ENCODE data around the gene HOXA2.

The HOXA2 gene

DNA sequence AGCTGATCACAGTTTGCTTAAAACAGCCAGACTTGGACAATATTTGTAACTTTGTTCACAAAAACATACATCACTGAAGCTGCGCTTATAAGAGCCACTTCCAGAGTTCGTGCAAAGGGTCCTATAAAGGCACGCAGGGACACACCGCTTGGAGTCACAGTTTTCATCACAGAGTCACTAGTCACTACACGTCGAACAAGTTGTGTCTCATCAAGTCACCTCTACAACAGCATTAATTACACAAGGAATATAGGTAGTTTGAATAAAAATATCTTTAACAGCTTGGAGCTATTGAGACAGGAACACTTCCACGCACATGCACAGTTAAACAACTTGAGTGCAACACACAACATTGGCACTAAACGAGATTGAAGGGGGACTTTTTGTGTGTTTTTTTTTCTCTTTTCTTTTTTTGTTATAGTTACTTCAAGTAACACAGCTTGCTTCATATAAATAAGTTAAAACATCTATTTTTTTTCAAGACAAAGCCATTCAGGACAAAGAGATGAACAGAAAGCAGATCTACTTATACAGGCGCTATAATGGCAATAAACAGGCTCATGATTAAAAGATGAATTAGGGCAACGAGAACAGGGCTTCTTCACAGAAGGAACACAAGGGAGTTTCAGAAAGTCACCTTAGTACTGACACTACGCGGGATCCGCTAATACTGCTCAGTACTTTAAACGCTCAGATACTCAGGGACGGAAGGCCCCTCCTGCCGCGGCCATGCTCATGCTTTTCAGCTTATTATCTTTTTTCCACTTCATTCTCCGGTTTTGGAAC lies 38.8 kb upstream of the HOXA2 start:
- no peak for FAIRE-seq

- no peak for FAIRE-seq
Measured at GRCh38 chr7:27140126-27140857, 37.8 kb upstream of the HOXA2 start.

DNA sequence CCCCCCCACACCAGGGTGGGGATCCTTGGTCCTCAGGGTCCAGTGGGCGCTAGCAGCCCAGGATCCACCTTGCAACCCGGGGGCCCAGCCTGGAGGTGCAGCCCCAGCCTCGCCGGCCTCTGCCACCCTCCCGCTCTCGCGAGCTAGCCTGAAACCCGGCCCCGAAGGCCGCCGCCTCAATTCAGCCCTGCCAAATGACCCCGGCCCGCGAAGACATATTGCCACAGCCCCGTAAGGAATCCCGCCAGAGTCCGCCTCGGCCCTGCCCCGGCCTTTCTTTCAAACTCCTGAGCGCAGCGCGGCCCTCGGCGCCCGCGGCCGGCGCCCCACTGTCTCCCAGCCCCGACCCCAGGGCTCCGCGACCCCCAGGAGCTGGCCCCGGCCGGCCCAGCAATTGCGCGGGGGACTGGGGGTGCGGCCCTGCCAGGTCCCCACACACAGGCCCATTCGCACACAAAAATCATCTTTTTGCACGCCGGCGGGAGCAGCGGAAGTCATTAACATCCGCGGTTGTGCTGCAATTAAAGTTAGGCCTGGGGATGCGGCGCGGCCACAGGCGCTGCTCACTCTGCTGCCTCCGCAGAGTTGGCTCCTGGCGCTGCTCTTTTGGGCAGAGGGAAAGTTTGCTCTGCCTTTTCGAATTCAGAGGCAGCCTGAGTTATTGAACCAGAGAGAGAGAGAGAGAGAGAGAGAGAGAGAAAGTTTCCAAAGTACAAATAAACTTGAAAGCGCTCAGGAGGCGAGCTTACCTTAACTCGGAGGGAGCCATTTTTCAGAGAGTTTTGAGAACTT lies 37.0 kb upstream of the HOXA2 start:
- no peak for FAIRE-seq

- FAIRE-seq, result no peak
Measured at GRCh38 chr7:27138985-27139333, 36.5 kb upstream of the HOXA2 start.

GRCh38 chr7:27138472-27138871 lies 36.0 kb upstream of the HOXA2 start:
- no peak for FAIRE-seq

GRCh38 chr7:27137640-27138315 lies 35.3 kb upstream of the HOXA2 start:
- no peak for FAIRE-seq

DNA sequence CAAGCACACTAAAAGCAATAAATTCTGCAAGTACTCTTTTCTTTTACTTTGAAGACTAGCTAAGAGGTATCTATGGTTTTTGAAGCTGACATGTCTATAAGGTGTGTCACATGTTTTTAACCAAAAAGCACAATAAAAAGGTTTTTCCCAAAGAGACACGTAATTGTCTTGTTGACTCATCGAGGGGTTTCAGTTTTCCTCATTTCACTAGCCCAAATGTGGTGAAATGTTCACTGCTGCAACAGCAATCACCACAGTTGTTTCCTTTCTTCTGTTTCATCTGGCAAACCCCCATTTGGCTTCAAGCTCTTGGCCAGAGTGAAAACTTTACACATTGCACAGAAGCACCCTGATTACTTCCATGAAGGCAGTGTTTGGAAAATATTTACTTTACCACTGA lies 31.9 kb upstream of the HOXA2 start:
- no peak for FAIRE-seq

DNA sequence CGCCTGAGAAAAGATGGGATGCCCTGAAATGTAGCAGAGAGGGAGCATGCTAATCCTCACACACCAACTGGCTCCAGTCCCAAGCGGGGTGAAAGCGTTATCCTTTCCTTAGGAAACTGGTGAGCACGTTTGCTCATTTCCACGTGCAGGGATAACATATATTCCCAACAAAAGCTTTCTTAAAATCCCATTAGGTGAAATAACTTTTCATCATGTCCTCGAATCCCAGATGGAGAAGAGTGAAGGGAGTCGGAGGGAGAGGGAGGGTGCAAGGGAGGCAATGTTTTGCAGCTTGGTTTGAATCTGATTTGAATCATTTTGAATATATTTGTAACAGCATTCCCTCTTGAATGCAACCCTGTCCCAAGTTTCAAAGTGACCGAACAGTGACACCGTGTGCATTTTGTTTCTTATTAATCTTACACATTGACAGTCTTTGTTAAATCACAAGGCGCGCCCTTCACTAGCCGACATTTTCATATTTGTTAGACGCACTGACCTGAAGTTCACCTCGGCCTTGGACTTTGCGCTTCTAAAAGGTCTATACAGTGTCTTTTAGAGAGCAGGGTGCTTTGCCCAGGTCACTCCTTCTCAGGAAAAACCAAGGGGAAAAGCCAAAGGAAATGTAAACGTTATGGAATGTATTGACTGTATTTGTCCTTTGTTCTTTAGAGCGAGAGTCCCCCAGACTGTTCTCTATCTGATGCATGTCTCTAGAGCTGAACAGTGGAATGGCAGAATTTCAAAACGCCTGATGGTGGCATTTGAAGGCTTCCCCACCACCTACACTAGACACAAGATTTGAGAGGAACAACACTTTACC lies 31.1 kb upstream of the HOXA2 start:
- no peak for FAIRE-seq

GRCh38 chr7:27132978-27133377 lies 30.5 kb upstream of the HOXA2 start:
- no peak for FAIRE-seq

- FAIRE-seq, result no peak
Measured at GRCh38 chr7:27132214-27132613, 29.7 kb upstream of the HOXA2 start.

GRCh38 chr7:27131390-27131819 lies 28.9 kb upstream of the HOXA2 start:
- no peak for FAIRE-seq

GRCh38 chr7:27130540-27131389 lies 28.3 kb upstream of the HOXA2 start, which contains the start of gene HOXA4:
Gene HOXA4, minus strand, starts transcription at chr7:27130757. Its CDS starts 24 bp downstream, at chr7:27130733.
- FAIRE-seq, result no peak

DNA sequence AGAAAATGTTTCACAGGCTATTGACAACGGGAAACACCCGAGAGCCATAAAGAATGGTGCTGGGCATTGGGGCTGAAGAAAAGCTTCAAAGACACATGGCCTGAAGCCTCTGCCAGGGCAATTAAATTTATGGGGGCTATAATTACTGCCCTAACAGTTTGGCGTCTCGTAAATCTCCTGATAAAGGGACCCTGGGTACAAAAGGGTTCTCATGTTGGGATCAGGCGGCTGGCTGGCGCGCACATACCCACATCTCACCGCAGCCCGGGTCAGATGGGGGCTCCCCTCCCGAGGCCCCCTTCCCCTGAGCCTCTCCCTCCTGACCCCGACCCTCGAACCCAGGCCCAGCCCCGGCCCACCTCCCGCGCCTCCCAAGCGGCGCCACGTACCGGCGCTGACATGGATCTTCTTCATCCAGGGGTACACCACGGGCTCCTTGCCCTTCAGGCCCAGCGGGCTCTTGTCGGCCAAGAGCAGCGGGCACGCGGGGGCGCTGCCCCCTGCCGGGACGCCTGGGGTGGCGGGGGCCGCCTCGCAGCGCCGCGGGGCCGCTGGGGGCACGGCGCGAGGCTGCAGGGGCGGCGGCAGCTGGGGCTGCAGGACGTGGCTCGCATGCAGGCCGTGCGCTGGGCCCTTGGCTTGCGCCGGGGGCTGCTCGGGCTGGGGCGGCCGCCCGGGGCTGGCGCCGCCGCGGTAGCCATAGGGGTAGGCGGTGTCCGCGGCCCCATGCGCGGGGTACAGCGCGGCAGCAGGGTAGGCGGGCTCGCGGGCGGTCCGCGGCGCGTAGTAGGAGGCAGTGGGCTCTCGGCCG lies 27.5 kb upstream of the HOXA2 start:
- FAIRE-seq, result no peak

- no peak for FAIRE-seq
Measured at GRCh38 chr7:27128776-27129728, 26.6 kb upstream of the HOXA2 start.

- FAIRE-seq, result no peak
Measured at GRCh38 chr7:27128034-27128433, 25.6 kb upstream of the HOXA2 start.

DNA sequence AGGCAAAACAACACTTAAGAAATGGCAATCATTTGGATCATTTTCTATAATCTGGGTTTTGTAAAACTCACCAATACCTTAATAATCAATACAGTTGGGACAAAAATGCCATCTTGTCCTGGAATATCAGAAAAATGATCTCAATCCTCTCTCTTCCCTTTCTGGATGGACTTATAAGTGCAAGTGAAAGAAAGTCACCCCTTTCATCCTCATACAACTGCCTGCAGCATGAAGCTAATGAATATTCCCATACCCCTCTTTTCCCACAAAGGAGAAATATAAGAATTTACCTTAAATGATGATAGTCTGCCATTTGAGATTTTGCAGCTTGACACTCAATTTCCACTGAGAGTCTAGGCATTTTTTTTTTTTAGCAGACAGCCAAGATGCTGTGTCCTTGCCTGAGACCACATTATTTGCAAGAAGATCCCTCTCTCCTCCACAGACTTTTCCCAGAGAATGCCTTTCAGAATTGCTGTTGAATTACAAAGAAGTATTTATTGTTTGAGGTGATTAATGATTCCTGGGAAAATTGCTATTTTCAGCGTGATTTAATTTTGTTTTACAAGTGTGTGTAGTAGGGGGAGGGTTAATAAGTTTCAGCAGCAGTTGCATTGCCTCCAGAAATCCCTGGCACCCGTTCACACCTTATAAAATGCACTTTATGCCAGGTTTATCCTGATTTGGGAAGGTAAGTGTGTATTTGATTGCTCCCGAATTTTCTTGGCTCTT lies 24.3 kb upstream of the HOXA2 start:
- no peak for FAIRE-seq

GRCh38 chr7:27125986-27126394 lies 23.5 kb upstream of the HOXA2 start:
- FAIRE-seq, result no peak

Data from A204.1 (cell line).